ENCODE results near the gene KLHL29. TPM values are rescaled to one million over a fixed set of nuclear protein-coding genes. Genes with fewer than 3 reads are reported as not detected.

Gene KLHL29
- total RNA-seq, 2 experiments from 2014 or later, result 0.23 to 0.66 TPM

DNA sequence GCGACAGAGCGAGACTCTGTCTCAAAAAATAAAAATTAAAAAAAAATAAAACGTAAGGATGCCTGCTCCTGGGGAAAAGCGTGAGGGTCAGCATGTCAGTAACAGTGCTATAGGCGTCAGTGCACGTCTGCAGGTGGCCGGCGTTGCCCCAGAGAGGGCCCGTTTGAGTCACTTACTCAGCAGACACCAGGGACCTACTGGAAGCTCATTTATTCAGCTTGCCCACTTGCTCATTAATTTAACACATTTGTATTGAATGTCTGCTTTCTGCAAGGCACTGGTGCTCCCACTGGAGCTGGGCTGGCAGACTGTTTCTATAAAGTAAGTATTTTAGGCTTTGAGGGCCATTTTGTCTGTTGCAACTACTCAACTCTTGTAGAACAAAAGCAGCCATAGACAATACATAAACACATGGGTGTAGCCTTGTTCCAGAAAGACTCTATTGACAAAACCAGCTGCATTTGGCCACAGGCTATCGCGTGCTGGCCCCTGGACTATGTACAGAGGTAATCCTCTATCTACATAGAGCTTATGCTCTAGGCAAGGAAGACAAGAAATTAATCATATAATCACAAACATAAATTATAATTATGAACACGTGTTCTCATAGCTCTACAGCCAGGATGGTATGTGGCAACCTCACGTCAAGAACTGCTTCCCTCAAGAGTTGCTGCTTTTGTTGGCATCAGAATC is 73.2 kb downstream of the KLHL29 start:
- TF ChIP-seq EZH2phosphoT487 (IDR thresholded peaks at IDR 0.05; ENCODE audit: borderline replicate concordance, low read depth, low read length), result no peak
- TF ChIP-seq, protein P1, sequence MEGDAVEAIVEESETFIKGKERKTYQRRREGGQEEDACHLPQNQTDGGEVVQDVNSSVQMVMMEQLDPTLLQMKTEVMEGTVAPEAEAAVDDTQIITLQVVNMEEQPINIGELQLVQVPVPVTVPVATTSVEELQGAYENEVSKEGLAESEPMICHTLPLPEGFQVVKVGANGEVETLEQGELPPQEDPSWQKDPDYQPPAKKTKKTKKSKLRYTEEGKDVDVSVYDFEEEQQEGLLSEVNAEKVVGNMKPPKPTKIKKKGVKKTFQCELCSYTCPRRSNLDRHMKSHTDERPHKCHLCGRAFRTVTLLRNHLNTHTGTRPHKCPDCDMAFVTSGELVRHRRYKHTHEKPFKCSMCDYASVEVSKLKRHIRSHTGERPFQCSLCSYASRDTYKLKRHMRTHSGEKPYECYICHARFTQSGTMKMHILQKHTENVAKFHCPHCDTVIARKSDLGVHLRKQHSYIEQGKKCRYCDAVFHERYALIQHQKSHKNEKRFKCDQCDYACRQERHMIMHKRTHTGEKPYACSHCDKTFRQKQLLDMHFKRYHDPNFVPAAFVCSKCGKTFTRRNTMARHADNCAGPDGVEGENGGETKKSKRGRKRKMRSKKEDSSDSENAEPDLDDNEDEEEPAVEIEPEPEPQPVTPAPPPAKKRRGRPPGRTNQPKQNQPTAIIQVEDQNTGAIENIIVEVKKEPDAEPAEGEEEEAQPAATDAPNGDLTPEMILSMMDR (conservative IDR thresholded peaks at IDR 0.05; ENCODE audit: low read length), result no peak
- Histone ChIP-seq H3K36me3 (ENCODE audit: insufficient read depth, low read length) (no peaks in the 10 kb centered on the region), H3K27ac (ENCODE audit: low read depth, low read length, poor library complexity, severe bottlenecking) (no peak overlapping the region), H3K9me3 (ENCODE audit: low read length) (no peaks in the 10 kb centered on the region), H3K4me2 (ENCODE audit: low read length) (no peak overlapping the region), H4K20me1 (ENCODE audit: insufficient read depth, low read length) (no peaks in the 10 kb centered on the region), H2AFZ (ENCODE audit: low read length) (no peak overlapping the region), H3K9me2 (ENCODE audit: insufficient read depth, low read length) (no peaks in the 10 kb centered on the region), H3K4me3 (ENCODE audit: low read depth, low read length, poor library complexity, severe bottlenecking) (no peak overlapping the region), H3K4me1 (ENCODE audit: insufficient read depth, low read length, poor library complexity, severe bottlenecking) (no peaks in the 10 kb centered on the region), H3K79me2 (ENCODE audit: insufficient read depth, low read depth, low read length) (no peaks in the 10 kb centered on the region)
- ChIA-PET POLR2A (interaction anchor here (0.6 kb wide), 1 partner anchor 1167 kb away, joined by 10 read pairs; no protein-coding TSS in a partner anchor), CTCF (ENCODE audit: unreplicated experiment) (no interaction called here)
- no TSS peak for BruUV-seq (replicated peaks)
- no peak for DNase-seq (ENCODE audit: low spot score)
- intact Hi-C loops (cut with micrococcal nuclease; ENCODE audit: unreplicated experiment), result no loop called here

DNA sequence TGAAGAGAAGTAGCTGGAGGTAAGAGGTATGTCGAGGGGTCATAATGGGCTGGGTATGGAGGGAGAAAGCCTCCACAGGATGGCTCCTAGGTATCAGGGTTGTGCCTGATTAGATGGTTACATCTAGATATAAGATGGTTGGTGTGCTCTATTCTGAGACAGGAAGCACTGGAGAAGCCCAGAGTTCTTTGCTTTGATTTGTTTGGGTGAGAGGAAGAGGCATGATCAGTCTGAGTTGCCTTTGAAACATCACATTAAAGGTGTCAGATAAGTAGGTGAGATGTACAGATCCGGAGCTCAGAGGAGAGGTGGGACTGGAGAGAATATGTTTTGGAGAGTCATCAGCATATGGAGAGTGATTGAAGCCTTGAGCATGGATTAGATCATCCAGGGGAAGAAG is 74.1 kb downstream of the KLHL29 start:
- Histone ChIP-seq H3K27ac (ENCODE audit: low read depth, low read length, poor library complexity, severe bottlenecking) (no peak overlapping the region), H3K36me3 (ENCODE audit: insufficient read depth, low read length) (no peaks in the 10 kb centered on the region), H3K9me2 (ENCODE audit: insufficient read depth, low read length) (no peaks in the 10 kb centered on the region), H4K20me1 (ENCODE audit: insufficient read depth, low read length) (no peaks in the 10 kb centered on the region), H3K9me3 (ENCODE audit: low read length) (no peaks in the 10 kb centered on the region), H3K4me3 (ENCODE audit: low read depth, low read length, poor library complexity, severe bottlenecking) (no peak overlapping the region), H3K4me2 (ENCODE audit: low read length) (no peak overlapping the region), H3K4me1 (ENCODE audit: insufficient read depth, low read length, poor library complexity, severe bottlenecking) (no peaks in the 10 kb centered on the region), H3K79me2 (ENCODE audit: insufficient read depth, low read depth, low read length) (no peaks in the 10 kb centered on the region), H2AFZ (ENCODE audit: low read length) (no peak overlapping the region)
- BruUV-seq (replicated peaks), result no TSS peak
- ChIA-PET POLR2A (interaction anchor here (0.6 kb wide), 1 partner anchor 1166 kb away, joined by 10 read pairs; no protein-coding TSS in a partner anchor), CTCF (ENCODE audit: unreplicated experiment) (no interaction called here)
- intact Hi-C loops (cut with micrococcal nuclease; ENCODE audit: unreplicated experiment), result no loop called here
- DNase-seq (ENCODE audit: low spot score), result no peak
- no peak for TF ChIP-seq EZH2phosphoT487 (IDR thresholded peaks at IDR 0.05; ENCODE audit: borderline replicate concordance, low read depth, low read length)
- TF ChIP-seq, protein P1 (conservative IDR thresholded peaks at IDR 0.05; ENCODE audit: low read length), result no peak

DNA sequence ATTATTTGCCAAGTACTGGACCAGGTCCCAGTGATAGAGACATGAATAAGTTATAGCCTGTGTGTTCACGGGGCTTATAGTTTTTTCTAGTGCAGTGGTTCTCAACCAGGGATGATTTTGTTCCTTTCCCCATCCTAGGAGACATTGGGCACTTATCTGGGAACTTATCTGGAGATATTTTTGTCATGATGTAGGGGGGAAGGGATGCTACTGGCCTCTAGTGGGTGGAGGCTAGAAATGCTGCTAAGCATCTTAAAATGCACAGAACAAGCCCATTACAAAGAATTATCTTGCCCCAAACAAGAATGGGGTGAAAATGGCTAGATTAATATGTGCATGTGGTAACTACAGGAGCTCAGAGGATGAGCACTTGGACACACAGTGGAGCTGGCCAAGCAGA is 75.2 kb downstream of the KLHL29 start:
- no peak overlapping the region for H2AFZ ChIP-seq (ENCODE audit: low read length)
- BruUV-seq (replicated peaks), result no TSS peak
- H3K79me2 ChIP-seq (ENCODE audit: insufficient read depth, low read depth, low read length), result no peaks in the 10 kb centered on the region
- H3K36me3 ChIP-seq (ENCODE audit: insufficient read depth, low read length), result no peaks in the 10 kb centered on the region
- H3K27ac ChIP-seq (ENCODE audit: low read depth, low read length, poor library complexity, severe bottlenecking), result no peak overlapping the region
- ChIA-PET POLR2A (interaction anchor here (1.0 kb wide), 1 partner anchor 25 kb away, joined by 3 read pairs; no protein-coding TSS in a partner anchor), CTCF (ENCODE audit: unreplicated experiment) (no interaction called here)
- TF ChIP-seq EZH2phosphoT487 (IDR thresholded peaks at IDR 0.05; ENCODE audit: borderline replicate concordance, low read depth, low read length), result no peak
- TF ChIP-seq, protein P1 (conservative IDR thresholded peaks at IDR 0.05; ENCODE audit: low read length), result peak; percentile 79
- intact Hi-C loops (cut with micrococcal nuclease; ENCODE audit: unreplicated experiment), result loop anchor here (10.0 kb wide), 1 partner anchor 145 kb away; no protein-coding TSS in a partner anchor
- no peaks in the 10 kb centered on the region for H3K4me1 ChIP-seq (ENCODE audit: insufficient read depth, low read length, poor library complexity, severe bottlenecking)
- no peaks in the 10 kb centered on the region for H4K20me1 ChIP-seq (ENCODE audit: insufficient read depth, low read length)
- H3K9me3 ChIP-seq (ENCODE audit: low read length), result no peaks in the 10 kb centered on the region
- H3K4me2 ChIP-seq (ENCODE audit: low read length), result no peak overlapping the region
- peak; percentile 4 for DNase-seq (ENCODE audit: low spot score)
- no peaks in the 10 kb centered on the region for H3K9me2 ChIP-seq (ENCODE audit: insufficient read depth, low read length)
- no peak overlapping the region for H3K4me3 ChIP-seq (ENCODE audit: low read depth, low read length, poor library complexity, severe bottlenecking)

Data from OCI-LY7 (cell line).